Lower leg skin (tissue), 3 donors: ENCODE results near the gene LEO1.

ENCODE experiments used
- CTCF ChIP-seq, 3 donors: fragments of 450-650 bp; IDR thresholded peaks; one replicate each; pipeline ENCODE4 v1.5.1; 2016; ENCODE audit warnings: antibody characterized with exemption in 3 of 3, mild to moderate bottlenecking in 3 of 3, moderate library complexity in 2 of 3
- POLR2A ChIP-seq, 2 donors: fragments of 450-650 bp; IDR thresholded peaks; one replicate each; pipeline ENCODE4 v1.6.1; 2016 to 2017; ENCODE audit warnings: antibody characterized with exemption in 2 of 2, mild to moderate bottlenecking in 1 of 2, moderate library complexity in 1 of 2

GRCh38 chr15:51971375-51972133 lies at the start of gene LEO1:
- peak in 1 of 3 donors; percentile 18 for TF ChIP-seq CTCF (IDR thresholded peaks at IDR 0.05)
- TF ChIP-seq POLR2A (IDR thresholded peaks at IDR 0.05), result no peak
